ENCODE measurements around the gene FXYD5.
A peak's percentile ranks its signal among the peaks of the same experiment; 100 is the strongest.
"Not testable (repeated sequence)": the region's sequence is repeated elsewhere in the genome, so short reads cannot be mapped to it uniquely, and the experiment has no call there.

Gene FXYD5

GRCh38 chr19:35195830-35196229 is 41.3 kb downstream of the FXYD5 start:
- H3K4me3 ChIP-seq (ENCODE audit: control insufficient read depth in 1 of 7, extremely low read depth in 1 of 7, insufficient read depth in 4 of 7, low read depth in 2 of 7, low read length in 6 of 7), result no peak overlapping the region
- no peak overlapping the region for H3K27ac ChIP-seq (ENCODE audit: insufficient read depth in 1 of 2, low read depth in 1 of 2, low read length in 2 of 2, poor library complexity in 1 of 2, severe bottlenecking in 2 of 2)
- 62% methylated on average over 1 of the region's 2 CpGs for WGBS (ENCODE audit: insufficient coverage)
- H3K4me1 ChIP-seq (ENCODE audit: control extremely low read depth in 1 of 4, control insufficient read depth in 4 of 4, insufficient read depth in 4 of 4, low read length in 3 of 4), result no peaks in the 10 kb centered on the region
- POLR2A ChIA-PET, result no interaction called here
- DNase-seq, result no peak
- no peaks in the 10 kb centered on the region for H3K36me3 ChIP-seq (ENCODE audit: control insufficient read depth in 4 of 4, insufficient read depth in 4 of 4, low read length in 3 of 4)
- peaks cover 0 to 2% (median 0%) of the 10 kb centered on the region in 5 experiments for H3K9me3 ChIP-seq (ENCODE audit: control extremely low read depth in 1 of 5, control insufficient read depth in 4 of 5, insufficient read depth in 2 of 5, low read depth in 1 of 5, low read length in 4 of 5)
- CTCF ChIA-PET, result no interaction called here
- H3K27me3 ChIP-seq (replicated peaks in 2 of 5; ENCODE audit: control insufficient read depth in 4 of 5, insufficient read depth in 5 of 5, low read length in 4 of 5), result no peaks in the 10 kb centered on the region

GRCh38 chr19:35196861-35197260 is 42.3 kb downstream of the FXYD5 start:
- POLR2A ChIA-PET, CTCF ChIA-PET: not testable (repeated sequence)
- WGBS (ENCODE audit: insufficient coverage), result 96% methylated on average over 4 of the region's 6 CpGs

GRCh38 chr19:35199481-35199880 is 44.9 kb downstream of the FXYD5 start:
- H3K36me3 ChIP-seq (ENCODE audit: control insufficient read depth in 4 of 4, insufficient read depth in 4 of 4, low read length in 3 of 4), result no peaks in the 10 kb centered on the region
- POLR2A ChIA-PET, result no interaction called here
- no peaks in the 10 kb centered on the region for H3K27me3 ChIP-seq (replicated peaks in 2 of 5; ENCODE audit: control insufficient read depth in 4 of 5, insufficient read depth in 5 of 5, low read length in 4 of 5)
- no peak overlapping the region for H3K27ac ChIP-seq (ENCODE audit: insufficient read depth in 1 of 2, low read depth in 1 of 2, low read length in 2 of 2, poor library complexity in 1 of 2, severe bottlenecking in 2 of 2)
- DNase-seq, result no peak
- peaks cover 1 to 13% (median 5%) of the 10 kb centered on the region in 4 experiments for H3K4me1 ChIP-seq (ENCODE audit: control extremely low read depth in 1 of 4, control insufficient read depth in 4 of 4, insufficient read depth in 4 of 4, low read length in 3 of 4)
- H3K4me3 ChIP-seq (ENCODE audit: control insufficient read depth in 1 of 7, extremely low read depth in 1 of 7, insufficient read depth in 4 of 7, low read depth in 2 of 7, low read length in 6 of 7), result no peak overlapping the region
- CTCF ChIA-PET, result interaction anchor here (0.9 to 2.5 kb wide), 4 partner anchors 10 to 96 kb away, joined by 3 to 15 read pairs (median 3); no protein-coding TSS in a partner anchor
- 100% methylated on average over 1 of the region's 2 CpGs for WGBS (ENCODE audit: insufficient coverage)
- H3K9me3 ChIP-seq (ENCODE audit: control extremely low read depth in 1 of 5, control insufficient read depth in 4 of 5, insufficient read depth in 2 of 5, low read depth in 1 of 5, low read length in 4 of 5), result no peaks in the 10 kb centered on the region

More at GRCh38 chr19:35196861-35197260, 42.3 kb downstream of the FXYD5 start:
- not testable (repeated sequence) for DNase-seq; H3K4me3 ChIP-seq (ENCODE audit: control insufficient read depth in 1 of 7, extremely low read depth in 1 of 7, insufficient read depth in 4 of 7, low read depth in 2 of 7, low read length in 6 of 7); H3K4me1 ChIP-seq (ENCODE audit: control extremely low read depth in 1 of 4, control insufficient read depth in 4 of 4, insufficient read depth in 4 of 4, low read length in 3 of 4); H3K36me3 ChIP-seq (ENCODE audit: control insufficient read depth in 4 of 4, insufficient read depth in 4 of 4, low read length in 3 of 4); H3K27ac ChIP-seq (ENCODE audit: insufficient read depth in 1 of 2, low read depth in 1 of 2, low read length in 2 of 2, poor library complexity in 1 of 2, severe bottlenecking in 2 of 2); H3K9me3 ChIP-seq (ENCODE audit: control extremely low read depth in 1 of 5, control insufficient read depth in 4 of 5, insufficient read depth in 2 of 5, low read depth in 1 of 5, low read length in 4 of 5); H3K27me3 ChIP-seq (replicated peaks in 2 of 5; ENCODE audit: control insufficient read depth in 4 of 5, insufficient read depth in 5 of 5, low read length in 4 of 5)

- Histone ChIP-seq H3K4me3 (ENCODE audit: control insufficient read depth in 1 of 7, extremely low read depth in 1 of 7, insufficient read depth in 4 of 7, low read depth in 2 of 7, low read length in 6 of 7) (no peak overlapping the region), H3K27ac (ENCODE audit: insufficient read depth in 1 of 2, low read depth in 1 of 2, low read length in 2 of 2, poor library complexity in 1 of 2, severe bottlenecking in 2 of 2) (no peak overlapping the region), H3K36me3 (ENCODE audit: control insufficient read depth in 4 of 4, insufficient read depth in 4 of 4, low read length in 3 of 4) (no peaks in the 10 kb centered on the region), H3K4me1 (ENCODE audit: control extremely low read depth in 1 of 4, control insufficient read depth in 4 of 4, insufficient read depth in 4 of 4, low read length in 3 of 4) (peaks cover 7 to 48% (median 37%) of the 10 kb centered on the region in 4 experiments), H3K9me3 (ENCODE audit: control extremely low read depth in 1 of 5, control insufficient read depth in 4 of 5, insufficient read depth in 2 of 5, low read depth in 1 of 5, low read length in 4 of 5) (no peaks in the 10 kb centered on the region), H3K27me3 (replicated peaks in 2 of 5; ENCODE audit: control insufficient read depth in 4 of 5, insufficient read depth in 5 of 5, low read length in 4 of 5) (no peaks in the 10 kb centered on the region)
- DNase-seq, result no peak
- ChIA-PET CTCF (interaction anchor here (0.6 to 1.4 kb wide), 8 partner anchors 9 to 61 kb away, joined by 3 to 5 read pairs (median 3); no protein-coding TSS in a partner anchor), POLR2A (no interaction called here)
- WGBS (ENCODE audit: insufficient coverage), result 94% methylated on average over 4 of the region's 4 CpGs
Measured at GRCh38 chr19:35202722-35203688, 48.5 kb downstream of the FXYD5 start.

GRCh38 chr19:35204799-35205732 is 50.5 kb downstream of the FXYD5 start:
- POLR2A ChIA-PET, result no interaction called here
- peaks cover 7 to 52% (median 38%) of the 10 kb centered on the region in 4 experiments for H3K4me1 ChIP-seq (ENCODE audit: control extremely low read depth in 1 of 4, control insufficient read depth in 4 of 4, insufficient read depth in 4 of 4, low read length in 3 of 4)
- no peaks in the 10 kb centered on the region for H3K27me3 ChIP-seq (replicated peaks in 2 of 5; ENCODE audit: control insufficient read depth in 4 of 5, insufficient read depth in 5 of 5, low read length in 4 of 5)
- CTCF ChIA-PET, result interaction anchor here (1.4 to 1.8 kb wide), 3 partner anchors 26 to 64 kb away, joined by 3 to 6 read pairs (median 4); partner anchors contain the start of gene FXYD5
- H3K27ac ChIP-seq (ENCODE audit: insufficient read depth in 1 of 2, low read depth in 1 of 2, low read length in 2 of 2, poor library complexity in 1 of 2, severe bottlenecking in 2 of 2), result no peak overlapping the region
- H3K9me3 ChIP-seq (ENCODE audit: control extremely low read depth in 1 of 5, control insufficient read depth in 4 of 5, insufficient read depth in 2 of 5, low read depth in 1 of 5, low read length in 4 of 5), result peaks cover 0 to 2% (median 0%) of the 10 kb centered on the region in 5 experiments
- 37% methylated on average over 10 of the region's 13 CpGs for WGBS (ENCODE audit: insufficient coverage)
- no peak overlapping the region for H3K4me3 ChIP-seq (ENCODE audit: control insufficient read depth in 1 of 7, extremely low read depth in 1 of 7, insufficient read depth in 4 of 7, low read depth in 2 of 7, low read length in 6 of 7)
- no peaks in the 10 kb centered on the region for H3K36me3 ChIP-seq (ENCODE audit: control insufficient read depth in 4 of 4, insufficient read depth in 4 of 4, low read length in 3 of 4)
- DNase-seq, result peak; percentile 59 to 91 (median 88)

- H3K36me3 ChIP-seq (ENCODE audit: control insufficient read depth in 4 of 4, insufficient read depth in 4 of 4, low read length in 3 of 4), result no peaks in the 10 kb centered on the region
- H3K27me3 ChIP-seq (replicated peaks in 2 of 5; ENCODE audit: control insufficient read depth in 4 of 5, insufficient read depth in 5 of 5, low read length in 4 of 5), result no peaks in the 10 kb centered on the region
- H3K4me3 ChIP-seq (ENCODE audit: control insufficient read depth in 1 of 7, extremely low read depth in 1 of 7, insufficient read depth in 4 of 7, low read depth in 2 of 7, low read length in 6 of 7), result no peak overlapping the region
- no peak overlapping the region for H3K27ac ChIP-seq (ENCODE audit: insufficient read depth in 1 of 2, low read depth in 1 of 2, low read length in 2 of 2, poor library complexity in 1 of 2, severe bottlenecking in 2 of 2)
- ChIA-PET POLR2A (interaction anchor here (1.2 kb wide), 1 partner anchor 34 kb away, joined by 5 read pairs; no protein-coding TSS in a partner anchor), CTCF (interaction anchor here (0.9 to 1.8 kb wide), 4 partner anchors 27 to 64 kb away, joined by 3 to 6 read pairs (median 4); partner anchors contain the start of gene FXYD5)
- peaks cover 0 to 2% (median 0%) of the 10 kb centered on the region in 5 experiments for H3K9me3 ChIP-seq (ENCODE audit: control extremely low read depth in 1 of 5, control insufficient read depth in 4 of 5, insufficient read depth in 2 of 5, low read depth in 1 of 5, low read length in 4 of 5)
- no peak for DNase-seq
- H3K4me1 ChIP-seq (ENCODE audit: control extremely low read depth in 1 of 4, control insufficient read depth in 4 of 4, insufficient read depth in 4 of 4, low read length in 3 of 4), result peaks cover 7 to 53% (median 41%) of the 10 kb centered on the region in 4 experiments
- WGBS (ENCODE audit: insufficient coverage), result 86% methylated on average over 5 of the region's 6 CpGs
Measured at GRCh38 chr19:35205733-35206323, 51.3 kb downstream of the FXYD5 start.
